PFSK-1 (cell line): ENCODE measurements around the gene GGCX.

ENCODE experiments used
- FOXP2 ChIP-seq: optimal IDR thresholded peaks from 2 replicates; pipeline ENCODE3; 2011; ENCODE audit warnings: borderline replicate concordance, control low read depth, inconsistent platforms; ENCODE audit not compliant: insufficient read depth; ENCODE audit errors: extremely low read length, extremely low read depth
- POLR2AphosphoS5 ChIP-seq: IDR thresholded peaks from 2 replicates; pipeline ENCODE4 v1.6.1; 2012; ENCODE audit warnings: low read depth, mild to moderate bottlenecking, control low read depth, low read length, moderate library complexity
- REST ChIP-seq, 2 experiments: IDR thresholded peaks; 2 replicates each; pipeline versions ENCODE4 v1.6.1 to v1.8.0; 2011 to 2012; ENCODE audit warnings: low read depth in 2 of 2, low read length in 2 of 2, control low read depth in 1 of 2, inconsistent platforms in 1 of 2, mild to moderate bottlenecking in 1 of 2, moderate library complexity in 1 of 2; ENCODE audit not compliant: insufficient read depth in 1 of 2
- SIN3A ChIP-seq: IDR thresholded peaks from 2 replicates; pipeline ENCODE4 v1.6.1; 2012; ENCODE audit warnings: mild to moderate bottlenecking, low read length, moderate library complexity, borderline replicate concordance; ENCODE audit not compliant: insufficient read depth
- TAF1 ChIP-seq: IDR thresholded peaks from 2 replicates; pipeline ENCODE4 v1.6.1; 2012; ENCODE audit warnings: low read length, control low read depth, borderline replicate concordance; ENCODE audit not compliant: insufficient read depth

Gene GGCX

GRCh38 chr2:85588645-85589044 is 27.4 kb upstream of the GGCX start:
- TF ChIP-seq FOXP2: no peak
- no peak for TF ChIP-seq POLR2AphosphoS5
- no peak for TF ChIP-seq REST (IDR thresholded peaks at IDR 0.05; ENCODE audit: insufficient read depth in 1 of 2, low read depth in 2 of 2, low read length in 2 of 2)
- no peak for TF ChIP-seq SIN3A
- no peak for TF ChIP-seq TAF1

GRCh38 chr2:85588236-85588635 is 26.9 kb upstream of the GGCX start:
- no peak for TF ChIP-seq FOXP2
- no peak for TF ChIP-seq TAF1
- no peak for TF ChIP-seq POLR2AphosphoS5
- TF ChIP-seq REST (IDR thresholded peaks at IDR 0.05; ENCODE audit: insufficient read depth in 1 of 2, low read depth in 2 of 2, low read length in 2 of 2): no peak
- TF ChIP-seq SIN3A: no peak

GRCh38 chr2:85585781-85586105 is 24.4 kb upstream of the GGCX start:
- TF ChIP-seq SIN3A (no peak), FOXP2 (no peak), TAF1 (no peak), REST (IDR thresholded peaks at IDR 0.05; ENCODE audit: insufficient read depth in 1 of 2, low read depth in 2 of 2, low read length in 2 of 2) (no peak), POLR2AphosphoS5 (no peak)

- TF ChIP-seq POLR2AphosphoS5: no peak
- TF ChIP-seq FOXP2: peak; percentile 29
- TF ChIP-seq REST (IDR thresholded peaks at IDR 0.05; ENCODE audit: insufficient read depth in 1 of 2, low read depth in 2 of 2, low read length in 2 of 2): no peak
- 0 out of 2 replicates have a peak, but pooled peaks have one; percentile 25 for TF ChIP-seq SIN3A
- no peak for TF ChIP-seq TAF1
Observed at GRCh38 chr2:85584857-85585780, 23.8 kb upstream of the GGCX start.
